Liver (tissue), 3 donors: ENCODE results near the gene RPTOR.

Source experiments
- CTCF ChIP-seq: fragments of 150-350 bp; IDR thresholded peaks from 2 replicates; pipeline ENCODE4 v1.5.1; 2017; ENCODE audit warnings: improper control_type of control experiment, low read depth, low read length; ENCODE audit not compliant: missing input control
- JUND ChIP-seq, 2 donors: IDR thresholded peaks; 2 replicates each; pipeline ENCODE4 v1.6.1; 2016; ENCODE audit warnings: antibody characterized with exemption in 2 of 2
- REST ChIP-seq: IDR thresholded peaks from 2 replicates; pipeline ENCODE4 v1.6.1; 2016; ENCODE audit warnings: antibody characterized with exemption, mild to moderate bottlenecking
- YY1 ChIP-seq: IDR thresholded peaks from 2 replicates; pipeline ENCODE4 v1.6.1; 2016; ENCODE audit warnings: antibody characterized with exemption, mild to moderate bottlenecking
- donor health status: healthy.
- donor health status: healthy.

GRCh38 chr17:80957461-80957941 lies 412.9 kb downstream of the RPTOR start:
- no peak for TF ChIP-seq JUND (IDR thresholded peaks at IDR 0.05)
- TF ChIP-seq CTCF, result no peak
- no peak for TF ChIP-seq REST
- no peak for TF ChIP-seq YY1
